SK-N-MC (cell line): ENCODE results near the gene BAHCC1.

Experiments
- EZH2 ChIP-seq: fragments of 200-600 bp; sonication (generic); IDR thresholded peaks from one replicate; pipeline ENCODE4 v1.6.1; 2017; ENCODE audit warnings: antibody characterized with exemption
- POLR2AphosphoS5 ChIP-seq: IDR thresholded peaks from 2 replicates; pipeline ENCODE4 v1.6.1; 2012; ENCODE audit warnings: mild to moderate bottlenecking, low read depth, low read length, borderline replicate concordance

DNA sequence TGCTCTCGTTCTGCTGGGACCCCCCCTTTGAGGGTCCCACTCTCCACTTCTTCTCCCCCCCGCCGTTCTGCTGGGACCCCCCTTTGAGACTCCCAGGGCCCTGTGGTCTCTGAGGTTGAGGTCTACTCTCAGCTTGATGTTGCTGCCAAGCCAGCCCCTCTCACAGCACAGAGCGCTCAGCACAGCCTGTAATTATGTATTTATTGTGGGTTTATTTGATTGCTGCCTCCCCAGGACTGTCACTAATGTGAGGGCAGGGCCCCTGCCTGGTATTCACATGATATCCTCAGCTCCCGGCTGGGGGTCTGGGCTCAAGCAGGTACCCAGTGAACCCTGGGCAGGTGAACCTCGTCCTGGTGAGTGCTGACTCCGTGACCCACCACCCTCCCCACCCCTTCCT, 81.9 kb downstream of the BAHCC1 start:
- TF ChIP-seq EZH2: no peak
- TF ChIP-seq POLR2AphosphoS5: no peak
